Muscle of arm (tissue), 14 donors: ENCODE measurements around the gene C1R. TPM values are rescaled to one million over a fixed set of nuclear protein-coding genes. Genes with fewer than 3 reads are reported as not detected.

Experiments
- DNase-seq: peaks from one replicate; pipeline ENCODE4 v3.0.0-alpha.2; 2013
- long read RNA-seq, 11 donors: transcript quantifications; one replicate each; lab custom pipeline, GENCODE V29; 2026
- polyA plus RNA-seq, 12 donors: library from polyadenylated mRNA; unstranded; fragments of 120-200 nt; gene quantifications; one replicate each; pipeline ENCODE4 v1.2.1, GENCODE V29; 2013; ENCODE audit not compliant: insufficient read length in 12 of 12

C1R gene
- 100 to 1,000 TPM in 4 of 12 donors, 10 to 100 TPM in 7, not detected in 1; 71.8 to 139 (median 79.7) TPM for polyA plus RNA-seq
- long read RNA-seq, donor 1, partial matches to known transcripts = 28 of 31 reads
- long read RNA-seq, donor 1, other reads (novel, unspliced or antisense) = 0 of 31 reads
- long read RNA-seq, donor 2, transcript C1R-215 (11 exons, 2,508 nt) = major isoform, 5 of 14 reads
- long read RNA-seq, donor 2, partial matches to known transcripts = 6 of 14 reads
- long read RNA-seq, donor 2, other reads (novel, unspliced or antisense) = 0 of 14 reads
- long read RNA-seq, donor 3, partial matches to known transcripts = 0 of 3 reads
- long read RNA-seq, donor 3, other reads (novel, unspliced or antisense) = 0 of 3 reads
- long read RNA-seq, donor 4, partial matches to known transcripts = 26 of 27 reads
- long read RNA-seq, donor 4, other reads (novel, unspliced or antisense) = 0 of 27 reads
- long read RNA-seq, donor 5 = 0 reads
- long read RNA-seq, donor 6, transcript C1R-215 (11 exons, 2,508 nt) = major isoform, 10 of 14 reads
- long read RNA-seq, donor 6, partial matches to known transcripts = 0 of 14 reads
- long read RNA-seq, donor 6, other reads (novel, unspliced or antisense) = 0 of 14 reads
- long read RNA-seq, donor 7, partial matches to known transcripts = 15 of 18 reads
- long read RNA-seq, donor 7, other reads (novel, unspliced or antisense) = 0 of 18 reads
- long read RNA-seq, donor 8, transcript C1R-215 (11 exons, 2,508 nt) = major isoform, 8 of 24 reads
- long read RNA-seq, donor 8, partial matches to known transcripts = 11 of 24 reads
- long read RNA-seq, donor 8, other reads (novel, unspliced or antisense) = 0 of 24 reads
- long read RNA-seq, donor 9, transcript C1R-215 (11 exons, 2,508 nt) = major isoform, 9 of 24 reads
- long read RNA-seq, donor 9, partial matches to known transcripts = 14 of 24 reads
- long read RNA-seq, donor 9, other reads (novel, unspliced or antisense) = 0 of 24 reads
- long read RNA-seq, donor 10, transcript C1R-215 (11 exons, 2,508 nt) = major isoform, 6 of 11 reads
- long read RNA-seq, donor 10, partial matches to known transcripts = 5 of 11 reads
- long read RNA-seq, donor 10, other reads (novel, unspliced or antisense) = 0 of 11 reads
- long read RNA-seq, donor 11, partial matches to known transcripts = 8 of 13 reads
- long read RNA-seq, donor 11, other reads (novel, unspliced or antisense) = 0 of 13 reads

GRCh38 chr12:7092229-7092985, at the start of gene C1R:
C1R (minus strand) TSS chr12:7092445; CDS start chr12:7092388, 57 bp downstream.
- DNase-seq = peak; percentile 88

GRCh38 chr12:7141351-7142005, 49.2 kb upstream of the C1R start:
- no peak for DNase-seq

DNA sequence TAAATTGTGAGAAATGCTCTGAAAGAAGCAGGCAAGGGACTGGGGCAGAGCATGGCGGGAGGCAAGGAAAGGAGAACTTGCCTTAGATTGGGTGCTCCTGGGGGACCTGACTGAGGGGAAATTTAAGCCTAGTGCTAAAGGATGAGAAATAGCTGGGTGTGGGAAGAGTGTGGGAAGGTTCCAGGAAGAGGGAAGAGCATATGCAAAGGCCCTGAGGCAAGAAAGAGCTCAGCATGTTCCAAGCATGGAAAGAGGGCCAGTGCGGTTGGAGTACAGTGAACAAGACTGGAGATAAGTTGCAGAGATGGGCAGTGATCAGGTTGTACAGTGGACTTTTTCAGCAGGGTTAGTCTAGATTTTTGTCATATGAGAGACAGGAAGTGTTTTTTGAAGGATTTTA, 47.0 kb upstream of the C1R start:
- no peak for DNase-seq

- DNase-seq = no peak
Observed at GRCh38 chr12:7137908-7138307, 45.7 kb upstream of the C1R start.

GRCh38 chr12:7136676-7137075, 44.4 kb upstream of the C1R start:
- no peak for DNase-seq

DNA sequence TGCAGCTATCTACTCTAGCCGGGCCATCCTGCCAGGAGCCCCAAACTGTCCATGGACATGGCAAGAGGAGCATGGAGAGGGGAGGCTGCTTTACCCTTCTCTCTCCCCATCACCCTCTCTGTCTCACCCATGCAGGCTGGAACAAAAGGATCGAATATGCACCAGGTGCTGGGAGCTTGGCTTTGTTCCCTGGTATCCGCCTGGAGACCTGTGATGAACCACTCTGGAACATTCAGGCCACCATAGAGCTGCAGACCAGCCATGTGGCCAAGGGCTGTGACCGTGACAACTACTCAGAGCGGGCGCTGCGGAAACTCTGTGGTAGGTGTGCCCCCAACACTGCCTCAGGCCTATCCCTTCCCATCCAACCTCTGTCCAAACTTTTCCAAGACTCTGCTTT, 43.8 kb upstream of the C1R start:
- no peak for DNase-seq

- DNase-seq = no peak
Observed at GRCh38 chr12:7134396-7135166, 42.3 kb upstream of the C1R start.

DNA sequence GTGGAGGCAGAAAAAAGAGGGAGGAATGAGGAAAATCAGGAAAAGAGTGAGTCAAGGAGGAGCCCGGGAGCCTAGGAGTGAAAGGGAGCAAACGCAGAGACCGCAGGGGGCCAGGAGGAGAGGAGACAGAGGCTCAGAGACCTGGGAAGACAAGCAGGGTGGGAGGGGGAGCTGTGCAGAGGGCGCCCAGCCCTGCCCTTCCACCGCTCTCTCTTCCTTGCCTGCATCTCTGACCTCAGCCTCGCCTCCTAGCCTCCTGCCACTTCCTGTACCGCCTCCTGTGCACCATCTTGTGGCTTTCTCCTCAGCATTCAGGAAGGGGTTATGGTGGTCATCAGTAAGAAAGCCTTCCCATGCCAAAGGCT, 39.2 kb upstream of the C1R start:
- no peak for DNase-seq

- no peak for DNase-seq
Observed at GRCh38 chr12:7130701-7131501, 38.7 kb upstream of the C1R start.

DNA sequence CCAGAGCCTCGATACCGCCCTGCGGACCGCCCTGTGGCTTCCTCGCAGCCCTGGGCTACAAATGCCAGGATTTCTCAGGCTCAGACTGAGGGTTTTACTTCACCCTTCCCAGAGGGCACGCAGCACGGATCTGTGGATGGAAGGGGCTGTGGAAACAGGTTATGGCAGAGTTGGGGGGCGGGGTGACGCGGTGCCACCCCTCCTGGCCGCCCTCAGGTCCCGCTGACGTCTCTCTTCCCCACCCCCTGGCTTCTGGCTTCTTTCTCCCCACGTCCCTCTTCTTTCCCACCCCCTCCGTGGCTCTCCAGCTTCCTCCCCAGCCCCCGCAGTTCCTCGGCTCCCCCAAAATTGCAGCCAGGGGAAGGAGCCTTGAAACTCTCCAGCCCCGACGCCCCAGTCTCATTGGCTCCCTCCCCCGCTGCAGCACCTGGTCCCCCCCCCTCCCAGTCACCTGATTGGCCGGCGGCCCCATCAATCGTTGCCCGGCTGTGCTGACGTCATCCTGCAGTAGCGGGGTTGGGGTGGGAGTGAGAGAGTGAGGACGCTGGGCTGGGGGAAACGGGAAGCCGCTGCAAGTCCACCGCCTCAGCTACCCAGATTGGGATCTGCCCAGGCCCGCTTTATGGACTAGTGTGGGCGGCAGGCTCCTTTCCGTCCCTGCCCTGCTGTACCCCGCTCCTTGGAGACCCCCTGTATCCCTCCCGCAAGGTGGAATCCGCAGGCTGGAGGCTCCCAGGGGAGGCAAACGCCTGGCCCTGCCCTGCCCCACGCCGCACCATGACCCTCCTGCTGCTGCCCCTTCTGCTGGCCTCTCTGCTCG, 37.8 kb upstream of the C1R start, which contains the start of gene CLSTN3:
CLSTN3 (plus strand) TSS at position 500 of the 820 bp plus-strand sequence; CDS start at position 778, 278 bp downstream.
- DNase-seq = peak; percentile 86

DNA sequence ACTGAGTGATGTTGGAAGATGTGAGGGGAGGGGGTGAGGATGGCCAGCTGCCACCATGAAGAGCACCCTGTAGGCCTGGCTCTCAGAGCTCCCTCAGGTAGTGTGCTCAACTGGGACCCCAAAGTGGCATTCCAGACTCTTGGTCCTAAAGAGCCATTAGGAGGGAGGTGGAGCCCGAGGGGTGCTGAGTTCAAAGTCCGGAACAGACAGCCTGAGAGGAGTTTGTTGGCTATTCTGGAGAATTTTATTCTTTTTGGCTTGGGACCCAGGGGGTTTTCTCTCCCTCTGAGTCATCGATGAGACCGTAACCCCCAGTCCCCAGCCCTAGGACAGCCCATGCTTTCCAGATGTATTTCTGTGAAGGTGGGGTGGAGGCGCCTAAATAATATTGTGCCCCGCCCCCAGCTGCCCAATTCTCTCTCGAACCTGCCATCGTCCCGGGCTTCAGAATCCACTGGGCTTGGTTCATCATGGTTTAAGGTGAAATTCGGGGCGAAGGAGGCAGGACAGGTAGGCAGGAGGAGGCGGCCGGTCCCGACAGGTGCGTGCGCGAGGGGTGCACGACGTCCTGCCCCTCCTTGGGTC, 37.1 kb upstream of the C1R start:
- no peak for DNase-seq

DNA sequence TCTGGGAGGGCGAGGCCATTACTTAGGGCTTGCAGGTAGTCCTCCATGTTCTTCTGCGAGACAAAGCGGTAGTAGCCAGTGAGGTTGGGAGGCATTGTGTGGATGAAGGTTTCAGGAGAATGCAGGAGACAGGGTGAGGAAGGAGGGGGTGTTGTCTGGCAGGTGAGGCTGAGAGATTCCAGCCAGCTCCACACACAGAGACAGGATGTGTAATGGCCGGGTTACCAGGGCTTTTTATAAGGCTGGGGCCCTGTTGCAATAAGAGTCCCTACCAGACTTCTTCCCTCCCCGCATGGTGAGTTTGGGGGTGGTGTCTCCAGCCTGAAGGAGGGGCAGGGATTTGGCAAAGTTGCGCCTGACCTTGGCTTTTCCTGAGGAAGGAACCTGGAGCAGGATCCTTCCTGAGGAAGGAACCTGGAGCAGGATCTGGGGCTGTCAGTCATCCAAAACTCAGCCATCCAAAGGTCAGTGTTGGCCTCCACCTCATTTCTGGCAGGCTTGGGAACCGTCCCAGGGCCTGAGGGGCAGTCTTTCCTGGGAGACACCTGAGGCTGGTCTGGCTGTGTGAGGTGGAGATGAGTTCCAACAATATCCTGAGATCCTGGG, 36.5 kb upstream of the C1R start, which contains the start of gene RBP5:
RBP5 (minus strand) TSS at position 209 of the 606 bp plus-strand sequence; CDS start at position 95, 114 bp downstream.
- DNase-seq = no peak

DNA sequence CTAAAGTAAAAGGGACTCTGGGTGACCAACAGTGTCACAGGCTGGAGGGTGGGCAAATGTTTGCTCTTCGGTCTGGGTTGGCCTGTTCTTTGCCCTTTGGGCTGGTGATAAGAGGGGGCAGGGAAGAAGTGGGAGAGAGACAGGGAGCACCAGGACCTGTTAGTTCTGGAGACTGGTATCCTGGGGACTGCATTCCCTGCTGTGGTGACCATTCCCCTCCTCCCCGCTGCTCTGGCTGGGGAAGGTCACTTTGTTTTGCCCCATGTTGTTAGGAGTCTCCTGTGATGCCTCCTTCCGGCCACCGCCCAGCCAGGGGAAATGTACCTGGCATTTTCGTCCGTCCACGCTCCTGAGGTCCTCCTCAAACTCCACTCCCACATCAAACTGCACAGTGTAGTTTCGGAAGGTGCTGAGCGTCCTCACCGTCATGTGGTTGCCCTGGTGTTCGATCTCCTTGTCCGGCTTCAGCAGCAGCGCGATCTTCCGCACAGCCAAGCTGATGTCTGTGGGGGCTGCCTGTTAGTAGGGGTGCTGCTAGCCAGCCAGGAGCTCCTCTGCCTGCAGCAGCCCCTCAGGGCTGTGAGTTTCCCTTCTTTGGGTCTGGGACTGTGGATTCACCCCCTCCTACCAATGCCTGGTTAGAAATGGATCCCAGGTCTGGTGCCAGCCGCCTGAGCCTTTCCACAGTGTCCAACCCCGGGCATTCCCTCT, 35.8 kb upstream of the C1R start:
- DNase-seq = no peak

GRCh38 chr12:7125632-7126227, 33.5 kb upstream of the C1R start:
- no peak for DNase-seq

DNA sequence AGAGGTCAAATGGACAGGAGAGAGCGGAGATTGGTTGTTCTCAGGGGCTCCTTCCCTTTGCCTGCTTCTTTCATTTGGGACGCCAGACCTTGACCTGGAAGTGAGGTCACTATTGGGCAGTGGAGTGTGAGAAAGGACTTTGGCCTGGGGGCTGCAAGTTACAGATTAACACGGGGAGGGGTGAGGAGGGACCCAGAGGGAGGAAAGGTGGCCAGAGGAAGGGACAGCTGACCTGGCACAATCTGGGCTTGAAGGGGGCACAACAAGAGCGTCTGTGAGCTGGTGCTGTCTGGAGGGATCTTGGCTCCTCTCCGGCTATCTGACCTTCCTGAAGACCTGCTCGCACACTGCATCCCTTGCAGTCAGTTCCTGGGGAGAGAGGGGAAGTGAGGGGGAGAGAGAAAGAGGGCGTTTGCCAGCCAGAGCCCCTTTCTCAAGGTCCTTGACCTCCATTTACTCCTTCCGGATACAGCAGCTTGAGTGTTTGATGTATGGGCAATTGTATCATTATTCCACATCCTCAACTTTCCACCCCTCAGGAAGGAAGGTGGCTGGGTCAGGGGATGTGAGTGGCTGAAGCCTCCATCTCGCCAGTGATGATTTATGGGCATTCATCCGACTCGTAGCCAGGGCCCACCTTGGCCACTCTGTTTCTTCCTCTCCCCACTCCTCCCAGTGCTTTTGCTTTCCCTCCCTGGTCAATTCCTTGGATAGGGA, 31.7 kb upstream of the C1R start:
- DNase-seq = no peak
